Sigmoid colon (tissue), 7 donors: ENCODE data around the gene JOSD2. TPM values are rescaled to one million over a fixed set of nuclear protein-coding genes. Genes with fewer than 3 reads are reported as not detected.

ENCODE experiments used
- DNase-seq: peaks from one replicate; pipeline ENCODE4 v3.0.0-alpha.2; 2019
- H3K27ac ChIP-seq, 4 donors: fragments of 200-600 bp; sonication (generic); one replicate each; pipeline ENCODE4 v1.5.1; 2016 to 2019; ENCODE audit warnings: mild to moderate bottlenecking in 1 of 4
- H3K27me3 ChIP-seq, 3 donors: fragments of 200-600 bp; sonication (generic); one replicate each; pipeline ENCODE4 v1.5.1; 2019; ENCODE audit warnings: mild to moderate bottlenecking in 1 of 3
- H3K36me3 ChIP-seq, 4 donors: fragments of 200-600 bp; sonication (generic); one replicate each; pipeline ENCODE4 v1.5.1; 2016 to 2019
- H3K4me1 ChIP-seq, 4 donors: fragments of 200-600 bp; sonication (generic); one replicate each; pipeline ENCODE4 v1.5.1; 2017 to 2019
- H3K4me3 ChIP-seq, 4 donors: fragments of 200-600 bp; sonication (generic); one replicate each; pipeline ENCODE4 v1.5.1; 2017 to 2019; ENCODE audit warnings: mild to moderate bottlenecking in 2 of 4, moderate library complexity in 1 of 4
- H3K9me3 ChIP-seq, 4 donors: fragments of 200-600 bp in 3 of 4; sonication (generic) in 3 of 4; one replicate each; pipeline versions ENCODE4 v1.5.1 to v1.6.1; 2013 to 2019
- EP300 ChIP-seq, 4 donors: sonication (generic); formaldehyde crosslinking; IDR thresholded peaks; one replicate each; pipeline ENCODE4 v1.6.1; 2017; ENCODE audit warnings: antibody characterized with exemption in 4 of 4
- POLR2A ChIP-seq, 2 donors: fragments of 450-650 bp; IDR thresholded peaks; one replicate each; pipeline ENCODE4 v1.6.1; 2016; ENCODE audit warnings: antibody characterized with exemption in 2 of 2, mild to moderate bottlenecking in 2 of 2, moderate library complexity in 2 of 2
- POLR2AphosphoS5 ChIP-seq, 4 donors: sonication (generic); formaldehyde crosslinking; IDR thresholded peaks; one replicate each; pipeline ENCODE4 v1.6.1; 2017; ENCODE audit warnings: antibody characterized with exemption in 4 of 4
- WGBS, 2 donors: extraction: QIAGEN DNeasy Blood & Tissue Kit; methylation state at CpG; one replicate each; pipeline ENCODE4 v1.1.7; 2013; 5-methylcytosine and 5-hydroxymethylcytosine counted together
- intact Hi-C: fragments of 100-400 bp; cut with DNase I; formaldehyde crosslinking; loops from one replicate; pipeline ENCODE4 v1.15.1; 2023
- polyA plus RNA-seq, 3 donors: library from polyadenylated mRNA; stranded (reverse); fragments of 200-250 nt; gene quantifications; one replicate each; pipeline ENCODE4 v1.2.3, GENCODE V29; 2013
- total RNA-seq, 4 donors: library from RNA; depleted of rRNA; stranded (reverse); fragments of >200 nt; gene quantifications; one replicate each; pipeline ENCODE4 v1.1.0, GENCODE V29; 2016
- TF ChIP-seq, protein P1 (sequence below), 4 experiments: fragments of 450-650 bp in 3 of 4; fragments of 200-600 bp in 1 of 4; IDR thresholded peaks; one replicate each; pipeline ENCODE4 v1.5.1; 2016 to 2019; ENCODE audit warnings: antibody characterized with exemption in 4 of 4, mild to moderate bottlenecking in 3 of 4, moderate library complexity in 2 of 4
- donor health status: healthy with polysubstance abuse.
- donor health status: Bipolar disorder and iron deficiency.
- donor health status: healthy.

JOSD2 gene
- total and polyA plus RNA-seq, 7 donors = 23.5 to 85.1 (median 47.9) TPM

DNA sequence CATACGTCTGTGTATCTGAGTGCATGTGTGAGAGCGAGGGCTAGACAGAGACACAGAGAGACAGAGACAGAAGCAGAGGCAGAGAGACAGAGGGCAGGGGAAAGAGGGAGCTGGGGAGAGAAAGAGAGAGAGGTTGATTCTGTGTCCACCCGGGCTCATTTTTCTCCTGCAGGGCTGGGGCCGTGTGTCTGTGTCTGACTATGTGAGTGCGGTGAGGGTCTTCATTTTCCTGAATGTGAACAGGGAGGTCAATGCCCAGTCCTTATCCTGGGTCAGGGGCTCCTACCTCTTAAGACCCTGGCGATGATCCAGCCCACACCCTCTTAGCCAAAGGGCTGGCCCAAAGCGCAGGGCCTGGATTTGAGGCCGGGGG is 39.6 kb upstream of the JOSD2 start:
- H3K27ac ChIP-seq = no peak overlapping the region
- H3K36me3 ChIP-seq = no peaks in the 10 kb centered on the region
- H3K9me3 ChIP-seq = no peaks in the 10 kb centered on the region
- DNase-seq = no peak
- H3K4me3 ChIP-seq = peak overlapping the region in 2 of 4 donors; percentile 11 to 19
- 33 to 38% methylated on average over 8 of the region's 8 CpGs for WGBS, 2 donors
- H3K4me1 ChIP-seq = peaks cover 0 to 4% (median 0%) of the 10 kb centered on the region in 4 donors
- intact Hi-C loops = no loop called here
- H3K27me3 ChIP-seq = peaks cover 7 to 71% (median 43%) of the 10 kb centered on the region in 3 donors
- TF ChIP-seq EP300 (IDR thresholded peaks at IDR 0.05) (no peak), POLR2A (IDR thresholded peaks at IDR 0.05) (no peak), POLR2AphosphoS5 (IDR thresholded peaks at IDR 0.05) (no peak)
- TF ChIP-seq, protein P1, sequence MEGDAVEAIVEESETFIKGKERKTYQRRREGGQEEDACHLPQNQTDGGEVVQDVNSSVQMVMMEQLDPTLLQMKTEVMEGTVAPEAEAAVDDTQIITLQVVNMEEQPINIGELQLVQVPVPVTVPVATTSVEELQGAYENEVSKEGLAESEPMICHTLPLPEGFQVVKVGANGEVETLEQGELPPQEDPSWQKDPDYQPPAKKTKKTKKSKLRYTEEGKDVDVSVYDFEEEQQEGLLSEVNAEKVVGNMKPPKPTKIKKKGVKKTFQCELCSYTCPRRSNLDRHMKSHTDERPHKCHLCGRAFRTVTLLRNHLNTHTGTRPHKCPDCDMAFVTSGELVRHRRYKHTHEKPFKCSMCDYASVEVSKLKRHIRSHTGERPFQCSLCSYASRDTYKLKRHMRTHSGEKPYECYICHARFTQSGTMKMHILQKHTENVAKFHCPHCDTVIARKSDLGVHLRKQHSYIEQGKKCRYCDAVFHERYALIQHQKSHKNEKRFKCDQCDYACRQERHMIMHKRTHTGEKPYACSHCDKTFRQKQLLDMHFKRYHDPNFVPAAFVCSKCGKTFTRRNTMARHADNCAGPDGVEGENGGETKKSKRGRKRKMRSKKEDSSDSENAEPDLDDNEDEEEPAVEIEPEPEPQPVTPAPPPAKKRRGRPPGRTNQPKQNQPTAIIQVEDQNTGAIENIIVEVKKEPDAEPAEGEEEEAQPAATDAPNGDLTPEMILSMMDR (IDR thresholded peaks at IDR 0.05) = no peak

- intact Hi-C loops = no loop called here
- TF ChIP-seq POLR2AphosphoS5 (IDR thresholded peaks at IDR 0.05) (no peak), EP300 (IDR thresholded peaks at IDR 0.05) (no peak), POLR2A (IDR thresholded peaks at IDR 0.05) (no peak)
- TF ChIP-seq, protein P1 (IDR thresholded peaks at IDR 0.05) = no peak
- Histone ChIP-seq H3K27ac (no peak overlapping the region), H3K9me3 (no peaks in the 10 kb centered on the region), H3K27me3 (peaks cover 7 to 66% (median 38%) of the 10 kb centered on the region in 3 donors), H3K4me1 (peaks cover 0 to 4% (median 0%) of the 10 kb centered on the region in 4 donors), H3K4me3 (no peak overlapping the region), H3K36me3 (no peaks in the 10 kb centered on the region)
- DNase-seq = no peak
- 61 to 74% methylated on average over 17 of the region's 17 CpGs for WGBS, 2 donors
Observed at GRCh38 chr19:50549927-50550593, 39.1 kb upstream of the JOSD2 start.

GRCh38 chr19:50549059-50549926 is 38.3 kb upstream of the JOSD2 start:
- TF ChIP-seq, protein P1 (IDR thresholded peaks at IDR 0.05) = no peak
- no peak for TF ChIP-seq POLR2AphosphoS5 (IDR thresholded peaks at IDR 0.05)
- TF ChIP-seq POLR2A (IDR thresholded peaks at IDR 0.05) = no peak
- TF ChIP-seq EP300 (IDR thresholded peaks at IDR 0.05) = no peak
- H3K27me3 ChIP-seq = peaks cover 7 to 58% (median 30%) of the 10 kb centered on the region in 3 donors
- H3K36me3 ChIP-seq = no peaks in the 10 kb centered on the region
- peaks cover 0 to 4% (median 0%) of the 10 kb centered on the region in 4 donors for H3K4me1 ChIP-seq
- DNase-seq = no peak
- H3K27ac ChIP-seq = no peak overlapping the region
- intact Hi-C loops = no loop called here
- H3K9me3 ChIP-seq = no peaks in the 10 kb centered on the region
- 71 to 77% methylated on average over 22 of the region's 22 CpGs for WGBS, 2 donors
- no peak overlapping the region for H3K4me3 ChIP-seq

GRCh38 chr19:50548191-50549058 is 37.4 kb upstream of the JOSD2 start:
- 76 to 81% methylated on average over 45 of the region's 45 CpGs for WGBS, 2 donors
- intact Hi-C loops = no loop called here
- H3K27ac ChIP-seq = no peak overlapping the region
- TF ChIP-seq EP300 (IDR thresholded peaks at IDR 0.05) (no peak), POLR2A (IDR thresholded peaks at IDR 0.05) (no peak), POLR2AphosphoS5 (IDR thresholded peaks at IDR 0.05) (no peak)
- TF ChIP-seq, protein P1 (IDR thresholded peaks at IDR 0.05) = no peak
- no peaks in the 10 kb centered on the region for H3K36me3 ChIP-seq
- H3K4me3 ChIP-seq = no peak overlapping the region
- peaks cover 7 to 49% (median 25%) of the 10 kb centered on the region in 3 donors for H3K27me3 ChIP-seq
- peaks cover 0 to 4% (median 0%) of the 10 kb centered on the region in 4 donors for H3K4me1 ChIP-seq
- DNase-seq = no peak
- H3K9me3 ChIP-seq = no peaks in the 10 kb centered on the region
